Measurements from ENCODE around the gene ARHGAP31. TPM values are rescaled to one million over a fixed set of nuclear protein-coding genes. Genes with fewer than 3 reads are reported as not detected.

Gene ARHGAP31
- total and polyA plus RNA-seq, 2 of the 8 experiments (the other 6 are each of a cell fraction or from before 2014, with no cell fraction given): 1.1 to 7.6 TPM

- WGBS, 2 experiments (ENCODE audit: extremely low coverage in 1 of 2, insufficient coverage in 1 of 2, insufficient read length in 1 of 2, insufficient replicate concordance in 2 of 2, low coverage in 1 of 2, low lambda C conversion rate in 2 of 2, missing lambda C conversion rate in 1 of 2): 82% methylated on average over 1 of the region's 1 CpG; no CpG with 5 or more reads in 1 of the 2 experiments
- H3K27ac ChIP-seq (ENCODE audit: low read depth, low read length): no peak overlapping the region
- no peak overlapping the region for H3K4me2 ChIP-seq (ENCODE audit: insufficient read depth in 1 of 2, low read depth in 2 of 2, low read length in 2 of 2)
- peaks cover 40 to 41% of the 10 kb centered on the region in 2 experiments for H3K9me3 ChIP-seq (ENCODE audit: insufficient read depth in 2 of 2, low read depth in 1 of 2, low read length in 1 of 2)
- peaks cover 14 to 54% (median 35%) of the 10 kb centered on the region in 4 experiments for H3K36me3 ChIP-seq (ENCODE audit: control insufficient read depth in 2 of 4, insufficient read depth in 4 of 4, low read length in 3 of 4)
- ChIA-PET POLR2A (ENCODE audit: partially characterized antibody) (no interaction called here), CTCF (ENCODE audit: partially characterized antibody) (interaction anchor here (0.8 to 2.0 kb wide), 17 partner anchors 9 to 201 kb away, joined by 3 to 8 read pairs (median 3); no protein-coding TSS in a partner anchor)
- H3K79me1 ChIP-seq (ENCODE audit: low read depth, low read length): no peaks in the 10 kb centered on the region
- H3K79me2 ChIP-seq (ENCODE audit: control insufficient read depth in 1 of 2, insufficient read depth in 2 of 2, low read length in 2 of 2): no peaks in the 10 kb centered on the region
- H4K8ac ChIP-seq (ENCODE audit: extremely low read depth, insufficient read depth, low read length): no peak overlapping the region
- no peaks in the 10 kb centered on the region for H3K4me1 ChIP-seq (replicated peaks in 1 of 4; ENCODE audit: control insufficient read depth in 3 of 4, insufficient read depth in 4 of 4, low read length in 3 of 4)
- H3K4ac ChIP-seq (replicated peaks; ENCODE audit: insufficient read length, low read depth, low read length): no peak overlapping the region
- H3K4me3 ChIP-seq (ENCODE audit: extremely low read depth in 1 of 4, insufficient read depth in 2 of 4, low read depth in 3 of 4, low read length in 4 of 4): no peak overlapping the region
- no peak overlapping the region for H3K9ac ChIP-seq (replicated peaks in 1 of 4; ENCODE audit: extremely low read depth in 1 of 4, low read depth in 3 of 4, low read length in 3 of 4)
- DNase-seq (ENCODE audit: low read depth in 1 of 2, low spot score in 2 of 2) (no peak), FAIRE-seq (peak; percentile 50)
- no peak overlapping the region for H3K56ac ChIP-seq (replicated peaks; ENCODE audit: insufficient read length, low read depth, low read length)
- H4K20me1 ChIP-seq (replicated peaks in 1 of 2; ENCODE audit: control insufficient read depth in 1 of 2, insufficient read depth in 2 of 2, low read length in 2 of 2): no peaks in the 10 kb centered on the region
- H3K27me3 ChIP-seq (replicated peaks in 1 of 4; ENCODE audit: control insufficient read depth in 3 of 4, extremely low read depth in 1 of 4, insufficient read depth in 3 of 4, low read length in 3 of 4): no peaks in the 10 kb centered on the region
- no peak overlapping the region for H4K91ac ChIP-seq (replicated peaks; ENCODE audit: insufficient read length, low read length)
- H2BK5ac ChIP-seq (ENCODE audit: low read depth, low read length): no peak overlapping the region
- no peak overlapping the region for H4K5ac ChIP-seq (ENCODE audit: insufficient read length, low read depth, low read length)
- no peak overlapping the region for H2AK5ac ChIP-seq (ENCODE audit: low read depth, low read length)
- no peak overlapping the region for H2BK20ac ChIP-seq (ENCODE audit: low read length)
- H2BK15ac ChIP-seq (ENCODE audit: low read length): no peak overlapping the region
- H2AFZ ChIP-seq (ENCODE audit: low read length): no peak overlapping the region
- no peak overlapping the region for H3K18ac ChIP-seq (ENCODE audit: extremely low read depth, low read length)
- H3K23me2 ChIP-seq (ENCODE audit: low read depth, low read length): no peaks in the 10 kb centered on the region
- H3K23ac ChIP-seq (ENCODE audit: insufficient read length): no peak overlapping the region
- TF ChIP-seq POLR2A (IDR thresholded peaks at IDR 0.05; ENCODE audit: control extremely low read depth in 1 of 2, low read depth in 2 of 2, low read length in 2 of 2) (no peak), MAX (IDR thresholded peaks at IDR 0.05) (peak; percentile 39; the same call in 1 of the 2 replicates), RAD21 (IDR thresholded peaks at IDR 0.05 in 1 of 2, conservative IDR thresholded peaks at IDR 0.05 in 1 of 2; ENCODE audit: low read depth in 2 of 2, low read length in 2 of 2) (peak; percentile 72 to 73), CTCF (IDR thresholded peaks at IDR 0.05; ENCODE audit: control extremely low read depth in 1 of 3, insufficient read depth in 1 of 3, low read depth in 1 of 3, low read length in 3 of 3) (peak in 2 of 3 experiments; percentile 44 to 61; a peak in 2 of 4 replicates), GTF2F1 (IDR thresholded peaks at IDR 0.05; ENCODE audit: borderline replicate concordance, low read depth, low read length) (peak; percentile 81; the same call in 1 of the 2 replicates)
- H2BK12ac ChIP-seq (ENCODE audit: low read depth, low read length): no peak overlapping the region
- no peak overlapping the region for H3K14ac ChIP-seq (ENCODE audit: insufficient read length)
- no peak overlapping the region for H2BK120ac ChIP-seq (replicated peaks; ENCODE audit: low read depth, low read length)
Measured at GRCh38 chr3:119428538-119428937, 134.4 kb downstream of the ARHGAP31 start.

Data from H1 (cell line).